Inferior parietal cortex (tissue), 1 donor: ENCODE data around the gene PEX14.
"Not testable (repeated sequence)": the region's sequence is repeated elsewhere in the genome, so short reads cannot be mapped to it uniquely, and the experiment has no call there.

Experiments
- DNase-seq: peaks from one replicate; pipeline ENCODE4 v3.0.0-alpha.2; 2016; ENCODE audit errors: extremely low spot score

Gene PEX14

GRCh38 chr1:10495475-10495817, 20.7 kb downstream of the PEX14 start:
- DNase-seq: no peak

- no peak for DNase-seq
Measured at GRCh38 chr1:10495952-10496351, 21.2 kb downstream of the PEX14 start.

GRCh38 chr1:10497109-10497508, 22.4 kb downstream of the PEX14 start:
- no peak for DNase-seq

- DNase-seq: no peak
Measured at GRCh38 chr1:10498231-10498630, 23.5 kb downstream of the PEX14 start.

GRCh38 chr1:10502206-10502605, 27.5 kb downstream of the PEX14 start:
- no peak for DNase-seq

GRCh38 chr1:10504249-10504648, 29.5 kb downstream of the PEX14 start:
- no peak for DNase-seq

GRCh38 chr1:10506046-10506676, 31.4 kb downstream of the PEX14 start:
- DNase-seq: not testable (repeated sequence)

GRCh38 chr1:10506677-10507047, 31.9 kb downstream of the PEX14 start:
- DNase-seq: no peak

GRCh38 chr1:10507111-10507879, 32.5 kb downstream of the PEX14 start:
- peak; percentile 61 for DNase-seq

- DNase-seq: no peak
Measured at GRCh38 chr1:10508511-10508951, 33.8 kb downstream of the PEX14 start.

GRCh38 chr1:10509809-10510509, 35.2 kb downstream of the PEX14 start:
- no peak for DNase-seq

GRCh38 chr1:10510520-10511493, 36.1 kb downstream of the PEX14 start:
- peak; percentile 40 for DNase-seq

GRCh38 chr1:10511494-10511885, 36.7 kb downstream of the PEX14 start:
- DNase-seq: no peak

GRCh38 chr1:10513199-10513598, 38.4 kb downstream of the PEX14 start:
- DNase-seq: no peak

- DNase-seq: peak; percentile 58
Measured at GRCh38 chr1:10514490-10515235, 39.9 kb downstream of the PEX14 start.

- no peak for DNase-seq
Measured at GRCh38 chr1:10515301-10515975, 40.7 kb downstream of the PEX14 start.

GRCh38 chr1:10515976-10516750, 41.4 kb downstream of the PEX14 start:
- no peak for DNase-seq

- DNase-seq: no peak
Measured at GRCh38 chr1:10516925-10517676, 42.4 kb downstream of the PEX14 start.

- DNase-seq: no peak
Measured at GRCh38 chr1:10517677-10517982, 42.9 kb downstream of the PEX14 start.
